ENCODE data around the gene MKRN1.

- TF ChIP-seq CTCF (IDR thresholded peaks at IDR 0.05), result peak in 3 of 4 experiments; percentile 95 to 96 (median 96)
- TF ChIP-seq POLR2A (IDR thresholded peaks at IDR 0.05), result no peak
Measured at GRCh38 chr7:140517546-140518369, 38.5 kb upstream of the MKRN1 start.
